Neural crest cell (in vitro differentiated cells): ENCODE results near the gene DAP3. TPM values are rescaled to one million over a fixed set of nuclear protein-coding genes. Genes with fewer than 3 reads are reported as not detected.
"Not testable (repeated sequence)": the region's sequence is repeated elsewhere in the genome, so short reads cannot be mapped to it uniquely, and the experiment has no call there.

Source experiments
- DNase-seq: peaks from one replicate; pipeline ENCODE4 v3.0.0; 2021; ENCODE audit warnings: low read depth, mixed read lengths, low spot score
- H3K27ac Mint-ChIP-seq: one replicate; pipeline ENCODE4 v1.8.0; 2021; ENCODE audit warnings: mild to moderate bottlenecking, mixed read lengths; ENCODE audit not compliant: unreplicated experiment
- H3K27me3 Mint-ChIP-seq: 2 replicates; pipeline ENCODE4 v1.8.0; 2021; ENCODE audit warnings: low read depth, mild to moderate bottlenecking, mixed read lengths
- H3K36me3 Mint-ChIP-seq: 2 replicates; pipeline ENCODE4 v1.8.0; 2021; ENCODE audit warnings: low read depth, mild to moderate bottlenecking, mixed read lengths
- H3K4me1 Mint-ChIP-seq: 2 replicates; pipeline ENCODE4 v1.8.0; 2021; ENCODE audit warnings: mixed read lengths
- H3K4me3 Mint-ChIP-seq: one replicate; pipeline ENCODE4 v1.8.0; 2021; ENCODE audit warnings: mild to moderate bottlenecking, mixed read lengths
- H3K9me3 Mint-ChIP-seq: 2 replicates; pipeline ENCODE4 v1.8.0; 2021; ENCODE audit warnings: mixed read lengths
- total RNA-seq: library from RNA; stranded (reverse); gene quantifications from 2 replicates; pipeline ENCODE4 v1.2.1, GENCODE V29; 2021
- TF ChIP-seq, protein P1 (sequence below): fragments of 200-600 bp; sonication (generic); conservative IDR thresholded peaks from 2 replicates; pipeline ENCODE4 v1.5.0; 2021; ENCODE audit warnings: antibody characterized with exemption, mild to moderate bottlenecking

Gene DAP3
- total RNA-seq, 1 donor from 2014 or later = 114 TPM

DNA sequence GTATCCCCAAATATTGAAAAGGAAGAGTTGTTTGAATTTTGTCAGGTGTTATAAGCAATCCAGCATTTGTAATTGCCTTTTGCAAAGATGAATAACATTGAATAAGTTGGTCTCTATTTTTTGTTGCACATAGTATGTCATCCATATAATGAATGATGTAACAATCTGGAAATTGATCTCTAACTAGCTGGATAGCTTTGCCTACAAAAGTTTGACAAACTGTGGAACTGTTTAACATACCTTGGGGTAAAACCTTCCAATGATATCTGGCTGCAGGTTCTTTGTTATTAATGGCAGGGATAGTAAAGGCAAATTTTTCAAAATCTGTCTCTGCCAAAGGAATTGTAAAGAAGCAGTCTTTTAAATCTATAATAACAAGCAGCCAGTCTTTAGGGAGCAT, 7.6 kb downstream of the DAP3 start:
- no peak overlapping the region for H3K27ac Mint-ChIP-seq
- H3K36me3 Mint-ChIP-seq = peaks cover 47% of the 10 kb centered on the region
- peaks cover 41% of the 10 kb centered on the region for H3K4me1 Mint-ChIP-seq
- TF ChIP-seq, protein P1, sequence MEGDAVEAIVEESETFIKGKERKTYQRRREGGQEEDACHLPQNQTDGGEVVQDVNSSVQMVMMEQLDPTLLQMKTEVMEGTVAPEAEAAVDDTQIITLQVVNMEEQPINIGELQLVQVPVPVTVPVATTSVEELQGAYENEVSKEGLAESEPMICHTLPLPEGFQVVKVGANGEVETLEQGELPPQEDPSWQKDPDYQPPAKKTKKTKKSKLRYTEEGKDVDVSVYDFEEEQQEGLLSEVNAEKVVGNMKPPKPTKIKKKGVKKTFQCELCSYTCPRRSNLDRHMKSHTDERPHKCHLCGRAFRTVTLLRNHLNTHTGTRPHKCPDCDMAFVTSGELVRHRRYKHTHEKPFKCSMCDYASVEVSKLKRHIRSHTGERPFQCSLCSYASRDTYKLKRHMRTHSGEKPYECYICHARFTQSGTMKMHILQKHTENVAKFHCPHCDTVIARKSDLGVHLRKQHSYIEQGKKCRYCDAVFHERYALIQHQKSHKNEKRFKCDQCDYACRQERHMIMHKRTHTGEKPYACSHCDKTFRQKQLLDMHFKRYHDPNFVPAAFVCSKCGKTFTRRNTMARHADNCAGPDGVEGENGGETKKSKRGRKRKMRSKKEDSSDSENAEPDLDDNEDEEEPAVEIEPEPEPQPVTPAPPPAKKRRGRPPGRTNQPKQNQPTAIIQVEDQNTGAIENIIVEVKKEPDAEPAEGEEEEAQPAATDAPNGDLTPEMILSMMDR = no peak
- no peaks in the 10 kb centered on the region for H3K27me3 Mint-ChIP-seq
- H3K4me3 Mint-ChIP-seq = peak overlapping the region; percentile 13
- H3K9me3 Mint-ChIP-seq = peaks cover 10% of the 10 kb centered on the region
- DNase-seq = no peak

DNA sequence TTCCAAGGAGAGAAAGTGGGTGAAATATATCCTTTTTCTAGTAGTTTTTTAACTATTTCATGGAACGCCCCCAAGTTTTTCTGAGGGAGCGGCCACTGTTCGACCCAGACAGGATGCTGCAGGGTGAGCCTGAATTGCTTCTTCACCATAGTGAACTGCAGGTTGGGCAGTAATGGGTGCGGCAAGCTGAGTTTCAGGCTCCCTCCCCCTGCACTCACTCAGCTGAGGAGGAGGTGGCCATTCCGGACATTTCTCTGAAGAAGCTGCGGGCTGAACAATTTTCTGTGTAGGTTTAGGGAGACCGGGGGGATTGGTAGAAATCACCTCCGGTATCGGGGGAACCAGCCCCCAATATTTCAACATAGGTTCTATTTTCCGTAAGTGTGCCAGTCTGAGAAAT, 8.2 kb downstream of the DAP3 start:
- H3K4me1 Mint-ChIP-seq = peaks cover 41% of the 10 kb centered on the region
- H3K27ac Mint-ChIP-seq = peak overlapping the region; percentile 92
- no peak for DNase-seq
- H3K27me3 Mint-ChIP-seq = no peaks in the 10 kb centered on the region
- peak overlapping the region; percentile 25 for H3K4me3 Mint-ChIP-seq
- peaks cover 42% of the 10 kb centered on the region for H3K36me3 Mint-ChIP-seq
- peaks cover 10% of the 10 kb centered on the region for H3K9me3 Mint-ChIP-seq
- TF ChIP-seq, protein P1 = no peak

DNA sequence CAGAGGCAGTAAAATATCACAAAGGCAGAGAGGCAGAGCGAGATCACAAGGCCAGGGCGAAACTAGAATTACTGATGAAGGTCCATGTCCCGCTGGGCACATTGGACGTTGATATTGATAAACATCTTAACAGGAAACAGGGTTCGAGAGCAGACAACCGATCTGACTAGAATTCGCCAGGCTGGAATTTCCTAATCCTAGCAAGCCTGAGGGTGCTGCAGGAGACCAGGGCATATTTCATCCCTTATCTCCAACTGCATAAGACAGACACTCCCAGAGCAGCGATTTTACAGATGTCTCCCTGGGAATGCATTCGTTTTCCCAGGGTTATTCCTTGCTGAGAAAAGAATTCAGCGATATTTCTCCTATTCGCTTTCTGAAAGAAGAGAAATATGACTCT, 8.7 kb downstream of the DAP3 start:
- peak overlapping the region; percentile 92 for H3K27ac Mint-ChIP-seq
- not testable (repeated sequence) for DNase-seq, H3K27me3 Mint-ChIP-seq, H3K9me3 Mint-ChIP-seq
- H3K4me3 Mint-ChIP-seq = peak overlapping the region; percentile 25
- peaks cover 38% of the 10 kb centered on the region for H3K4me1 Mint-ChIP-seq
- peaks cover 37% of the 10 kb centered on the region for H3K36me3 Mint-ChIP-seq

DNA sequence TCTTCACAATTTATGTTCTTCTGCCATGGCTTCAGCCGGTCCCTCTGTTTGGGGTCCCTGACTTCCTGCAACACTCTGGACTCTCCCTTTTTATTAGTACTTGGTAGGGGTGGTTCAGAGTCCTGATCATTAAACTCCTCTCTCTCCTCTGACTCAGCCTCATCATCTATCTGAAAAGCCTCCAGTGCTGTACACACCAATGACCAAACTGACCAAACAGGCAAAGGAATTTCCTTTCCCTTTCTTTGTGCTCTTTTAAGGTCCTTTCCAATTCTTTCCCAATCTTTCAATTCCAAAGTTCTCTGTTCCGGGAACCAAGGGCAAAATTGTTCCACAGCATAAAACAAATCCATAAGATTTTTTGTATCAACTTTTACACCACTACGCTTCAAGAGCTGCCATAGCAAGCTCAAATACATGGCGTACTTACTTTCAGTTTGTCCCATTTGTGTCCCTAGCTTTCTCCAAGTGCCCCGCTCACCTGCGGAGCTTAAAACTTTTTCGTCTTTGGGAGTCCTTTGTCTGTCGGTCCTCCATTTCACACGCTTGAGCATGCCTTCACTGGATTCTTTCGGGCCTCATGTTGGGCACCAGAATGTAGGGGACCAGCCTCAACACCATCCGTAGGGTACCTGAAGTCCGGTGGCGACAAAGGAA, 9.6 kb downstream of the DAP3 start:
- Mint-ChIP-seq H3K4me1 (peaks cover 35% of the 10 kb centered on the region), H3K9me3 (peaks cover 4% of the 10 kb centered on the region), H3K27me3 (no peaks in the 10 kb centered on the region), H3K27ac (no peak overlapping the region), H3K36me3 (peaks cover 32% of the 10 kb centered on the region), H3K4me3 (no peak overlapping the region)
- TF ChIP-seq, protein P1 = no peak
- no peak for DNase-seq

DNA sequence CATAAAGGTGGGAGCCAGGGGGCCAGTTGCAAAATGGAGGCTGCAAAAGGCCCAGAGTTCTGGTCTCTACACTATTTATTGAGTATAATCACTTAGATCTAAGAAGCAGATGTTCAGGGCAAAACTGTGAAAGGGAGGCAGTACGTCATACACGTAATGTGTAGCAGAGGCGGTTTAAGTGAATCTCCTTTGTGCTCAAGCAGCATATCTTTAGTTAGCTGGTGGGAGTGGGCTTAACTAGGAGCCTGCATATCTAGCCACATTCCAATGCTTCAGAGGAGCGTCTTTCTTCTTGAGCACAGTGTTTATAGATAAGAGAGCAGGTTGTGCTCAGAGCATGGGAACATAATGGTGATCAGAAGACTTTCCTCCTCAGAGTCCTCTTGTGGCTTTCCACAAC, 10.2 kb downstream of the DAP3 start:
- peaks cover 35% of the 10 kb centered on the region for H3K4me1 Mint-ChIP-seq
- H3K36me3 Mint-ChIP-seq = peaks cover 32% of the 10 kb centered on the region
- not testable (repeated sequence) for H3K4me3 Mint-ChIP-seq, H3K27ac Mint-ChIP-seq, H3K27me3 Mint-ChIP-seq, H3K9me3 Mint-ChIP-seq, DNase-seq

DNA sequence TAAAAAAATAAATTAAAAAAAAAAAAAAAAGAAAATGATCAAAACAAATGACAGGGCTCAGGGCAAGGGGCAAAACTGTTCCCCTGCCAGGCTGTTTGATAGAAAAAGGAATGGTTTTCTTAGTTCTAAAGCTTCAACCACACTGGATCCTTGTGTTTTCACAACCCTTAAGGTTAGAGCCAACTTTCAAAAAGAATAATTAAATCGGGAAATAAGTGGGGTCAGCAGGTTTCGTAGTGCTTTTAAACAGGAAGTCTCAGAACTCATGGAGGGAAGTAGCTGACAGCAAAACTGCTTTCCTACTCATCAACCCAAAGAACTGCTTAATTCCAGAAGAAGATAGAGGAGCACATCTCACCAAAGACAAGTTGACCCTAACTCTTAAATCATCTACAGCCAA, 12.8 kb downstream of the DAP3 start:
- Mint-ChIP-seq H3K36me3 (peaks cover 29% of the 10 kb centered on the region), H3K4me1 (peaks cover 17% of the 10 kb centered on the region)
- H3K4me3 Mint-ChIP-seq, H3K27me3 Mint-ChIP-seq, H3K9me3 Mint-ChIP-seq, DNase-seq, H3K27ac Mint-ChIP-seq: not testable (repeated sequence)

DNA sequence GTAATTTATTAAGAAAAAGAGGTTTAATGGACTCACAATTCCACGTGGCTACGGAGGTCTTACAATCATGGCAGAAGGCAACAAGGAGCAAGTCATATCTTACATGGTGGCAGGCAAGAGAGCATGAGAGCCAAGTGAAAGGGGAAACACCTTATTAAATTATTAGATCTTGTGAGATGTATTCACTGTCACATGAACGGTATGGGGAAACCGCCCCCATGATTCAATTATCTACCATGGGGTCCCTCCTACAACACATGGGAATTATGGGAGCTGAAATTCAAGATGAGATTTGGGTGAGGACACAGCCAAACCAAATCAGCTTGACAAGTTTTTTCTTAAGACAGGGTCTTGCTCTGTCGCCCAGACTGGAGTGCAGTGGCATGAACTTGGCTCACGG, 14.3 kb downstream of the DAP3 start:
- Mint-ChIP-seq H3K4me3 (no peak overlapping the region), H3K4me1 (peaks cover 10% of the 10 kb centered on the region), H3K36me3 (peaks cover 23% of the 10 kb centered on the region), H3K27ac (no peak overlapping the region), H3K9me3 (peaks cover 3% of the 10 kb centered on the region), H3K27me3 (no peaks in the 10 kb centered on the region)
- DNase-seq = no peak
- TF ChIP-seq, protein P1 = no peak

DNA sequence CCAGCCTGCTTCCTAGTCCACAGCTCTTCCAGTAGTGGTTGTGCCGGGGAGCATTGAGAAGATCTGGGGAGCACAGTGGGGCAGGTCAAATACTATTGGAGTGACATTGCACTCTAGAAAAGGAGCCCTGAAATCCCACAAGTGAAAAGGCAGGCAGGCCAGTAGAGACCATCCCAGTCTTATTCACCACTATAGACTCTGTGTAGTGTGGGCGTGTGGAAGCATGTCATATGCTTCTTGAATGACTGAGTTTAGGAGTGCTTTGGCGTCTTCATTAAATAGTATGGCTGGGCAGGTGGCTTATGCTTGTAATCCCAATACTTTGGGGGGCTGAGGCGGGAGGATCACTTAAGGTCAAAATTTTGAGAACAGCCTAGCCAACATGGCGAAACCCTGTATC, 15.5 kb downstream of the DAP3 start:
- DNase-seq, H3K4me3 Mint-ChIP-seq, H3K9me3 Mint-ChIP-seq, H3K27me3 Mint-ChIP-seq, H3K4me1 Mint-ChIP-seq: not testable (repeated sequence)
- Mint-ChIP-seq H3K27ac (peak overlapping the region; percentile 21), H3K36me3 (peaks cover 17% of the 10 kb centered on the region)
